SU-DHL-6 (cell line): ENCODE results near the gene SEMA3B.

Experiments
- H2AFZ ChIP-seq: fragments of 200-600 bp; sonication (generic); 2 replicates; pipeline ENCODE4 v1.6.1; 2014; ENCODE audit warnings: low read depth, mild to moderate bottlenecking, moderate library complexity, mixed read lengths, antibody characterized with exemption, low read length; ENCODE audit not compliant: severe bottlenecking
- H3F3A ChIP-seq: fragments of 200-600 bp; shearing (Covaris generic); 2 replicates; pipeline ENCODE4 v1.6.0; 2016; ENCODE audit warnings: antibody characterized with exemption, mild to moderate bottlenecking; ENCODE audit not compliant: insufficient read depth
- H3K27ac ChIP-seq: fragments of 200-600 bp; sonication (generic); 2 replicates; pipeline ENCODE4 v1.5.1; 2016; ENCODE audit warnings: low read depth, mild to moderate bottlenecking, low read length, moderate library complexity, mixed read lengths
- H3K27me3 ChIP-seq: fragments of 200-600 bp; sonication (generic), shearing (Covaris generic); 2 replicates; pipeline ENCODE4 v1.6.0; 2014; ENCODE audit warnings: mild to moderate bottlenecking, low read length
- H3K36me3 ChIP-seq: fragments of 200-600 bp; sonication (generic); 2 replicates; pipeline ENCODE4 v1.6.1; 2014; ENCODE audit warnings: mild to moderate bottlenecking, low read length, mixed read lengths
- H3K4me2 ChIP-seq: fragments of 300-600, 200-600 bp; shearing (Covaris generic), sonication (generic); 2 replicates; pipeline ENCODE4 v1.6.0; 2014; ENCODE audit warnings: low read length, low read depth, mild to moderate bottlenecking; ENCODE audit not compliant: poor library complexity, severe bottlenecking
- H3K4me3 ChIP-seq: fragments of 200-600 bp; sonication (generic); 2 replicates; pipeline ENCODE4 v1.5.1; 2014; ENCODE audit warnings: antibody characterized with exemption, low read length, mild to moderate bottlenecking, mixed read lengths; ENCODE audit not compliant: insufficient read depth, poor library complexity, severe bottlenecking
- H3K79me2 ChIP-seq: fragments of 200-600 bp; sonication (generic); 2 replicates; pipeline ENCODE4 v1.6.1; 2014; ENCODE audit warnings: mild to moderate bottlenecking, low read length, moderate library complexity; ENCODE audit not compliant: insufficient read depth
- H3K9ac ChIP-seq: fragments of 200-600 bp; sonication (generic); 2 replicates; pipeline ENCODE4 v1.7.0; 2014; ENCODE audit warnings: mild to moderate bottlenecking, low read length
- H3K9me2 ChIP-seq: fragments of 200-600 bp; sonication (generic); replicated peaks from 2 replicates; pipeline ENCODE4 v1.6.1; 2014; ENCODE audit warnings: low read length; ENCODE audit not compliant: insufficient read depth
- H3K9me3 ChIP-seq: fragments of 200-600 bp; sonication (generic); 2 replicates; pipeline ENCODE4 v1.6.1; 2014; ENCODE audit warnings: low read length, mixed read lengths; ENCODE audit not compliant: insufficient read depth
- H4K20me1 ChIP-seq: fragments of 200-600 bp; sonication (generic); 2 replicates; pipeline ENCODE4 v1.6.1; 2014; ENCODE audit warnings: low read depth, mild to moderate bottlenecking, antibody characterized with exemption, low read length, moderate library complexity, mixed read lengths
- CTCF ChIP-seq: fragments of 200-600 bp; sonication (generic); IDR thresholded peaks from one replicate; pipeline ENCODE4 v1.5.1; 2017; ENCODE audit warnings: antibody characterized with exemption, mild to moderate bottlenecking, low read length, moderate library complexity; ENCODE audit not compliant: insufficient read depth, poor library complexity, severe bottlenecking
- EZH2phosphoT487 ChIP-seq: fragments of 200-600 bp; sonication (generic), shearing (Covaris generic); conservative IDR thresholded peaks from 2 replicates; pipeline ENCODE4 v1.6.1; 2018; ENCODE audit warnings: mild to moderate bottlenecking, antibody characterized with exemption, low read length, moderate library complexity, mixed read lengths

The SEMA3B gene

GRCh38 chr3:50237754-50238548, 31.0 kb upstream of the SEMA3B start:
- Histone ChIP-seq H3K36me3 (no peaks in the 10 kb centered on the region), H3F3A (peaks cover 4% of the 10 kb centered on the region), H3K4me3 (peak overlapping the region; percentile 96), H2AFZ (no peak overlapping the region), H3K9ac (peak overlapping the region; percentile 72), H3K79me2 (peaks cover 64% of the 10 kb centered on the region), H3K9me3 (no peaks in the 10 kb centered on the region), H3K27ac (peak overlapping the region; percentile 76), H4K20me1 (no peaks in the 10 kb centered on the region), H3K9me2 (no peaks in the 10 kb centered on the region), H3K4me2 (peak overlapping the region; percentile 84), H3K27me3 (no peaks in the 10 kb centered on the region)
- no peak for TF ChIP-seq EZH2phosphoT487

GRCh38 chr3:50238549-50239026, 30.4 kb upstream of the SEMA3B start:
- Histone ChIP-seq H3K79me2 (peaks cover 70% of the 10 kb centered on the region), H4K20me1 (no peaks in the 10 kb centered on the region), H3K9ac (peak overlapping the region; percentile 72), H3K27me3 (no peaks in the 10 kb centered on the region), H3F3A (peaks cover 10% of the 10 kb centered on the region), H3K4me3 (peak overlapping the region; percentile 47), H3K36me3 (no peaks in the 10 kb centered on the region), H3K27ac (peak overlapping the region; percentile 76), H2AFZ (no peak overlapping the region), H3K4me2 (peak overlapping the region; percentile 84), H3K9me2 (no peaks in the 10 kb centered on the region), H3K9me3 (no peaks in the 10 kb centered on the region)
- no peak for TF ChIP-seq EZH2phosphoT487
- TF ChIP-seq CTCF, result no peak

- H3K27ac ChIP-seq, result no peak overlapping the region
- no peak overlapping the region for H3K4me3 ChIP-seq
- TF ChIP-seq CTCF, result no peak
- no peak for TF ChIP-seq EZH2phosphoT487
- no peaks in the 10 kb centered on the region for H3K27me3 ChIP-seq
- no peaks in the 10 kb centered on the region for H3K9me3 ChIP-seq
- no peaks in the 10 kb centered on the region for H4K20me1 ChIP-seq
- peaks cover 10% of the 10 kb centered on the region for H3F3A ChIP-seq
- H3K9ac ChIP-seq, result peak overlapping the region; percentile 6; the same call in 1 of the 2 replicates
- no peak overlapping the region for H2AFZ ChIP-seq
- H3K9me2 ChIP-seq, result no peaks in the 10 kb centered on the region
- peaks cover 71% of the 10 kb centered on the region for H3K79me2 ChIP-seq
- no peaks in the 10 kb centered on the region for H3K36me3 ChIP-seq
- H3K4me2 ChIP-seq, result no peak overlapping the region
Measured at GRCh38 chr3:50239649-50240048, 29.3 kb upstream of the SEMA3B start.

GRCh38 chr3:50241163-50241562, 27.8 kb upstream of the SEMA3B start:
- Histone ChIP-seq H3K36me3 (no peaks in the 10 kb centered on the region), H3F3A (peaks cover 10% of the 10 kb centered on the region), H4K20me1 (no peaks in the 10 kb centered on the region), H3K9me3 (no peaks in the 10 kb centered on the region), H3K27ac (no peak overlapping the region), H3K4me2 (no peak overlapping the region), H3K79me2 (peaks cover 77% of the 10 kb centered on the region), H3K27me3 (no peaks in the 10 kb centered on the region), H3K4me3 (no peak overlapping the region), H3K9me2 (no peaks in the 10 kb centered on the region), H3K9ac (no peak overlapping the region), H2AFZ (no peak overlapping the region)
- TF ChIP-seq EZH2phosphoT487, result no peak
- TF ChIP-seq CTCF, result no peak
